Vagina (tissue), 2 donors: ENCODE results near the gene CHD5.

Experiments used
- CTCF ChIP-seq, 3 experiments: fragments of 450-650 bp in 2 of 3; fragments of 200-600 bp in 1 of 3; sonication (generic) in 1 of 3; IDR thresholded peaks; one replicate each; pipeline ENCODE4 v1.5.1; 2017 to 2019; ENCODE audit warnings: antibody characterized with exemption in 3 of 3, mild to moderate bottlenecking in 2 of 3, moderate library complexity in 2 of 3
- POLR2A ChIP-seq, 2 donors: fragments of 450-650 bp; IDR thresholded peaks; one replicate each; pipeline ENCODE4 v1.6.1; 2017; ENCODE audit warnings: antibody characterized with exemption in 2 of 2, mild to moderate bottlenecking in 2 of 2, moderate library complexity in 2 of 2

DNA sequence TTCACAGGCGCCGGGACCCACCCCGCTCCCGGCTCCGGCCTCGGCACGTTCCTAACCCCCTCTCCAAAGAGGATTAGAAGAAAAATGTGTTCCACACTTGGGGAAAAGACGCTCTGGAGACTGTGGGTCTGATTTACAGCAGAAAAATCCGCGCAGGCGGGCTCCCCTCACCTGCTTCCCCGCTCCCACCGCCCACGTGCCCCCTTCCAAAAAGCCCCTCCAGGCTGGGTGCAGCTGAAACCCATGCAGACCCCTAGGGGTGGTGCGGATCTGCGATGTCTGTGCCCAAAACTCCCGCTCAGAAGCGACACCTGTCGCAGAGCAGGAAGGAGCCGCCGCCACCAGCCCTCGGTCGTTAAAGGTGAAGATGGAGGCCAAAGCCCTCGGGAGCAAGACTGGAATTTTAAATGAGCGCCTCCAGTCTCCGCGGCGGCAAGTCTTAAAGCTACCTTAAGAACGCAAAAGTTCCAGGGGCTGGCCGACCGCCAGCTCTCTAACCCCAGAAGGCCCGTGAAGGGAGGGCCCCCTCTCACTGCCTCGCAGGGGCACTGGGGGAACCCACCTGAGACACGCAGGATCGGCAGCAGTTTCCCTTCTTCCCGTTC is 688 bp upstream of the CHD5 start:
- no peak for TF ChIP-seq CTCF (IDR thresholded peaks at IDR 0.05)
- no peak for TF ChIP-seq POLR2A (IDR thresholded peaks at IDR 0.05)
